Neuronal stem cell (in vitro differentiated cells): ENCODE data around the gene DLG1.
A peak's percentile ranks its signal among the peaks of the same experiment; 100 is the strongest.
"Not testable (repeated sequence)": the region's sequence is repeated elsewhere in the genome, so short reads cannot be mapped to it uniquely, and the experiment has no call there.

Experiments used
- DNase-seq: peaks from one replicate; pipeline ENCODE4 v3.0.0-alpha.2; 2013; ENCODE audit warnings: low spot score
- H2AFZ ChIP-seq: one replicate; pipeline ENCODE4 v1.6.1; 2013; ENCODE audit warnings: mild to moderate bottlenecking, low read length, inconsistent platforms
- H2AK5ac ChIP-seq: 2 replicates; pipeline ENCODE4 v1.6.1; 2013; ENCODE audit warnings: low read depth, mild to moderate bottlenecking, inconsistent platforms, low read length, moderate library complexity, mixed read lengths
- H2BK120ac ChIP-seq: 2 replicates; pipeline ENCODE4 v1.6.1; 2013; ENCODE audit warnings: low read depth, mild to moderate bottlenecking, inconsistent platforms, low read length, moderate library complexity, mixed read lengths
- H2BK12ac ChIP-seq: one replicate; pipeline ENCODE4 v1.6.1; 2013; ENCODE audit warnings: low read length, inconsistent platforms
- H2BK15ac ChIP-seq: 2 replicates; pipeline ENCODE4 v1.6.1; 2013; ENCODE audit warnings: mild to moderate bottlenecking, low read length, inconsistent platforms, mixed read lengths
- H2BK5ac ChIP-seq: one replicate; pipeline ENCODE4 v1.6.1; 2013; ENCODE audit warnings: inconsistent platforms, mild to moderate bottlenecking, low read length, moderate library complexity
- H3K14ac ChIP-seq: one replicate; pipeline ENCODE4 v1.6.1; 2013; ENCODE audit warnings: low read length, inconsistent platforms
- H3K18ac ChIP-seq: 2 replicates; pipeline ENCODE4 v1.6.1; 2013; ENCODE audit warnings: low read length, inconsistent platforms
- H3K23ac ChIP-seq: 2 replicates; pipeline ENCODE4 v1.6.1; 2013; ENCODE audit warnings: low read depth, mild to moderate bottlenecking, mixed read lengths, low read length, inconsistent platforms; ENCODE audit not compliant: poor library complexity
- H3K27ac ChIP-seq: replicated peaks from 3 replicates; pipeline ENCODE4 v1.5.1; 2013; ENCODE audit warnings: low read length, inconsistent platforms
- H3K27me3 ChIP-seq, 3 experiments: 2 replicates each; pipeline ENCODE4 v1.6.1; 2013; ENCODE audit warnings: low read length in 3 of 3, mild to moderate bottlenecking in 2 of 3, inconsistent platforms in 1 of 3, low read depth in 1 of 3, mixed read lengths in 1 of 3, moderate library complexity in 1 of 3; ENCODE audit not compliant: control insufficient read depth in 3 of 3, insufficient read depth in 3 of 3
- H3K36me3 ChIP-seq, 2 donors: replicated peaks in 1 of 2; 2 replicates each; pipeline ENCODE4 v1.6.1; 2013; ENCODE audit warnings: low read length in 2 of 2; ENCODE audit not compliant: control insufficient read depth in 2 of 2, insufficient read depth in 2 of 2
- H3K4ac ChIP-seq: 2 replicates; pipeline ENCODE4 v1.6.1; 2013; ENCODE audit warnings: inconsistent platforms, mild to moderate bottlenecking, low read length, moderate library complexity
- H3K4me1 ChIP-seq, 2 donors: 1 replicate in 1 of 2; 2 replicates in 1 of 2; pipeline ENCODE4 v1.6.1; 2013; ENCODE audit warnings: low read length in 2 of 2, low read depth in 1 of 2; ENCODE audit not compliant: control insufficient read depth in 2 of 2, insufficient read depth in 1 of 2
- H3K4me2 ChIP-seq: one replicate; pipeline ENCODE4 v1.6.1; 2013; ENCODE audit warnings: mild to moderate bottlenecking, low read length, inconsistent platforms; ENCODE audit not compliant: insufficient read depth, poor library complexity, severe bottlenecking
- H3K4me3 ChIP-seq, 2 donors: 2 replicates each; pipeline ENCODE4 v1.5.1; 2013; ENCODE audit warnings: low read length in 2 of 2, mild to moderate bottlenecking in 2 of 2, inconsistent platforms in 1 of 2, moderate library complexity in 1 of 2
- H3K79me1 ChIP-seq: one replicate; pipeline ENCODE4 v1.6.1; 2013; ENCODE audit warnings: low read depth, mild to moderate bottlenecking, inconsistent platforms, low read length, moderate library complexity
- H3K9ac ChIP-seq: one replicate; pipeline ENCODE4 v1.6.1; 2013; ENCODE audit warnings: mild to moderate bottlenecking, low read depth, low read length, inconsistent platforms; ENCODE audit not compliant: poor library complexity
- H3K9me3 ChIP-seq, 2 donors: replicated peaks in 1 of 2; 2 replicates each; pipeline versions ENCODE3 to v1.6.1; 2013; ENCODE audit warnings: low read length in 2 of 2, mild to moderate bottlenecking in 2 of 2, inconsistent platforms in 1 of 2, low read depth in 1 of 2, mixed read lengths in 1 of 2, moderate library complexity in 1 of 2; ENCODE audit not compliant: control insufficient read depth in 2 of 2, insufficient read depth in 1 of 2
- H4K8ac ChIP-seq: one replicate; pipeline ENCODE4 v1.6.1; 2013; ENCODE audit warnings: low read depth, mild to moderate bottlenecking, inconsistent platforms, low read length, moderate library complexity
- H4K91ac ChIP-seq: one replicate; pipeline ENCODE4 v1.6.1; 2013; ENCODE audit warnings: low read length, low read depth, mild to moderate bottlenecking, inconsistent platforms; ENCODE audit not compliant: poor library complexity
- WGBS, 2 donors: extraction: QIAGEN DNeasy Blood & Tissue Kit; methylation state at CpG; one replicate each; pipeline ENCODE4 v1.1.7; 2013; ENCODE audit warnings: missing lambda C conversion rate in 2 of 2, mixed read lengths in 1 of 2; ENCODE audit not compliant: insufficient read length in 2 of 2, insufficient replicate concordance in 1 of 2; ENCODE audit errors: extremely low coverage in 2 of 2; 5-methylcytosine and 5-hydroxymethylcytosine counted together

DLG1 gene

GRCh38 chr3:197212290-197212689 lies 86.1 kb downstream of the DLG1 start:
- H4K91ac ChIP-seq = no peak overlapping the region
- no CpG with 5 or more reads among the region's 5 CpGs for WGBS, 2 donors
- H3K4me2 ChIP-seq = no peak overlapping the region
- no peaks in the 10 kb centered on the region for H3K36me3 ChIP-seq
- H3K9ac ChIP-seq = no peak overlapping the region
- no peak overlapping the region for H3K4ac ChIP-seq
- no peak for DNase-seq
- no peaks in the 10 kb centered on the region for H3K27me3 ChIP-seq
- H2BK15ac ChIP-seq = no peak overlapping the region
- no peak overlapping the region for H2BK5ac ChIP-seq
- H3K9me3 ChIP-seq = peaks cover 0 to 12% of the 10 kb centered on the region in 2 donors
- no peaks in the 10 kb centered on the region for H3K79me1 ChIP-seq
- H3K27ac ChIP-seq = no peak overlapping the region
- no peak overlapping the region for H2BK120ac ChIP-seq
- H3K4me3 ChIP-seq = no peak overlapping the region
- no peak overlapping the region for H3K14ac ChIP-seq
- no peak overlapping the region for H2AK5ac ChIP-seq
- no peak overlapping the region for H2BK12ac ChIP-seq
- no peak overlapping the region for H3K23ac ChIP-seq
- H3K4me1 ChIP-seq = peaks cover 0 to 6% of the 10 kb centered on the region in 2 donors
- H4K8ac ChIP-seq = no peak overlapping the region
- H2AFZ ChIP-seq = no peak overlapping the region
- H3K18ac ChIP-seq = no peak overlapping the region

GRCh38 chr3:197211698-197212097 lies 86.7 kb downstream of the DLG1 start:
- not testable (repeated sequence) for H3K27me3 ChIP-seq, H2BK5ac ChIP-seq, H3K18ac ChIP-seq, H3K79me1 ChIP-seq, H2AFZ ChIP-seq, H3K4me3 ChIP-seq, H2BK120ac ChIP-seq, H3K27ac ChIP-seq, H3K4me2 ChIP-seq, H3K9ac ChIP-seq, H4K8ac ChIP-seq, H2AK5ac ChIP-seq, H3K4me1 ChIP-seq, H3K4ac ChIP-seq, H2BK12ac ChIP-seq, H4K91ac ChIP-seq, H3K23ac ChIP-seq, H3K36me3 ChIP-seq, H3K14ac ChIP-seq, DNase-seq, H2BK15ac ChIP-seq
- H3K9me3 ChIP-seq = peaks cover 0 to 12% of the 10 kb centered on the region in 2 donors
- no CpG with 5 or more reads among the region's 4 CpGs for WGBS, 2 donors

- Histone ChIP-seq H2BK15ac (no peak overlapping the region), H3K18ac (no peak overlapping the region), H3K23ac (no peak overlapping the region), H3K4me2 (no peak overlapping the region), H3K36me3 (no peaks in the 10 kb centered on the region), H3K14ac (no peak overlapping the region), H4K8ac (no peak overlapping the region), H3K4ac (no peak overlapping the region), H2BK120ac (no peak overlapping the region), H3K4me1 (peaks cover 2 to 6% of the 10 kb centered on the region in 2 donors), H3K9ac (no peak overlapping the region), H4K91ac (no peak overlapping the region), H3K27me3 (no peaks in the 10 kb centered on the region), H2BK5ac (no peak overlapping the region), H2BK12ac (no peak overlapping the region), H2AK5ac (no peak overlapping the region), H3K9me3 (peaks cover 0 to 12% of the 10 kb centered on the region in 2 donors), H2AFZ (no peak overlapping the region), H3K4me3 (no peak overlapping the region), H3K79me1 (peaks cover 2% of the 10 kb centered on the region), H3K27ac (no peak overlapping the region)
- no peak for DNase-seq
Measured at GRCh38 chr3:197209366-197210260, 88.8 kb downstream of the DLG1 start.

GRCh38 chr3:197206913-197207312 lies 91.5 kb downstream of the DLG1 start:
- no CpG with 5 or more reads among the region's 9 CpGs for WGBS, 2 donors

More at GRCh38 chr3:197206913-197207312, 91.5 kb downstream of the DLG1 start:
- Histone ChIP-seq H3K27ac (no peak overlapping the region), H2AFZ (no peak overlapping the region), H2BK12ac (no peak overlapping the region), H3K14ac (no peak overlapping the region), H2BK120ac (no peak overlapping the region), H3K23ac (no peak overlapping the region), H3K36me3 (no peaks in the 10 kb centered on the region), H4K91ac (no peak overlapping the region), H3K4me2 (no peak overlapping the region), H2AK5ac (no peak overlapping the region), H4K8ac (no peak overlapping the region), H3K79me1 (peaks cover 2% of the 10 kb centered on the region), H3K18ac (no peak overlapping the region), H3K9me3 (peaks cover 0 to 7% of the 10 kb centered on the region in 2 donors), H2BK15ac (no peak overlapping the region), H3K27me3 (no peaks in the 10 kb centered on the region), H3K4me3 (no peak overlapping the region), H3K4me1 (peaks cover 4 to 6% of the 10 kb centered on the region in 2 donors), H2BK5ac (no peak overlapping the region), H3K9ac (peak overlapping the region; percentile 4), H3K4ac (no peak overlapping the region)
- no peak for DNase-seq
